Esophagus muscularis mucosa (tissue), 4 donors: Measurements from ENCODE around the gene ZRANB3. TPM values are rescaled to one million over a fixed set of nuclear protein-coding genes. Genes with fewer than 3 reads are reported as not detected.

ENCODE experiments used
- DNase-seq: peaks from one replicate; pipeline ENCODE4 v3.0.0-alpha.2; 2017; ENCODE audit errors: extremely low spot score
- H3K27ac ChIP-seq, 4 donors: fragments of 200-600 bp; sonication (generic); replicated peaks in 1 of 4; 1 replicate in 3 of 4; 2 replicates in 1 of 4; pipeline ENCODE4 v1.5.1; 2016 to 2019; ENCODE audit warnings: mild to moderate bottlenecking in 1 of 4
- H3K27me3 ChIP-seq, 4 donors: fragments of 200-600 bp; sonication (generic); one replicate each; pipeline versions ENCODE4 v1.5.1 to v1.6.0; 2016 to 2019
- H3K36me3 ChIP-seq, 4 donors: fragments of 200-600 bp; sonication (generic); one replicate each; pipeline ENCODE4 v1.5.1; 2016 to 2019
- H3K4me1 ChIP-seq, 4 donors: fragments of 200-600 bp; sonication (generic); one replicate each; pipeline ENCODE4 v1.5.1; 2016 to 2019
- H3K4me3 ChIP-seq, 4 donors: fragments of 200-600 bp; sonication (generic); 1 replicate in 2 of 4; 2 replicates in 2 of 4; pipeline ENCODE4 v1.5.1; 2016 to 2019; ENCODE audit warnings: mild to moderate bottlenecking in 4 of 4, moderate library complexity in 1 of 4
- H3K9me3 ChIP-seq, 4 donors: fragments of 200-600 bp; sonication (generic); 1 replicate in 3 of 4; 2 replicates in 1 of 4; pipeline ENCODE4 v1.5.1; 2016 to 2019
- EP300 ChIP-seq: sonication (generic); formaldehyde crosslinking; IDR thresholded peaks from one replicate; pipeline ENCODE4 v1.6.1; 2017; ENCODE audit warnings: antibody characterized with exemption
- POLR2A ChIP-seq: fragments of 450-650 bp; IDR thresholded peaks from one replicate; pipeline ENCODE4 v1.6.1; 2017; ENCODE audit warnings: antibody characterized with exemption, moderate library complexity, mild to moderate bottlenecking, low read depth
- POLR2AphosphoS5 ChIP-seq, 2 donors: sonication (generic); formaldehyde crosslinking; IDR thresholded peaks; one replicate each; pipeline ENCODE4 v1.6.1; 2017; ENCODE audit warnings: antibody characterized with exemption in 2 of 2
- WGBS: methylation state at CpG from one replicate; pipeline ENCODE4 v1.1.5; 2018; 5-methylcytosine and 5-hydroxymethylcytosine counted together
- intact Hi-C: fragments of 100-400 bp; cut with DNase I; formaldehyde crosslinking; loops from one replicate; pipeline ENCODE4 v1.15.1; 2023
- total RNA-seq, 4 donors: library from RNA; depleted of rRNA; stranded (reverse); fragments of >200 nt; gene quantifications; one replicate each; pipeline versions ENCODE4 v1.1.0 to v1.2.1, GENCODE V29; 2016
- TF ChIP-seq, protein P1 (sequence below), 3 experiments: fragments of 200-600 bp in 2 of 3; fragments of 450-650 bp in 1 of 3; sonication (generic) in 2 of 3; IDR thresholded peaks; one replicate each; pipeline ENCODE4 v1.5.1; 2017 to 2019; ENCODE audit warnings: antibody characterized with exemption in 3 of 3, mild to moderate bottlenecking in 2 of 3, moderate library complexity in 1 of 3

Gene ZRANB3
- total RNA-seq, 4 donors from 2014 or later, result 1.8 to 4.6 (median 2.9) TPM

DNA sequence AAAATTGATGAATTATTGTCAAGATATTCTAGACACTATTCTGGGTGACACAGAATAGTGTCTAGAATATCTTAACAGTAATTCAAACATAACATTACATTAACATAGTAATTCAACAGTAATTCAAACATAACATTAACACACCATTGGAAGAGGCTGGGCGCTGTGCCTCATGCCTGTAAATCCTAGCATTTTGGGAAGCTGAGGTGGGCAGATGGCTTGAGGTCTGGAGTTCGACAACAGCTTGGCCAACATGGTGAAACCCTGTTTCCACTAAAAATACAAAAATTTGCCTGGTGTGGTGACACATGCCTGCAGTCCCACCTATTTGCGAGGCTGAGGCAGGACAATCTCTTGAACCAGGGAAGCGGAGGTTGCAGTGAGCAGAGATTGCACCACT lies 195.8 kb downstream of the ZRANB3 start:
- TF ChIP-seq POLR2AphosphoS5 (IDR thresholded peaks at IDR 0.05), result no peak
- TF ChIP-seq EP300, result no peak
- no peak for DNase-seq
- H3K4me1 ChIP-seq, result no peaks in the 10 kb centered on the region
- intact Hi-C loops, result no loop called here
- WGBS, result 95% methylated on average over 4 of the region's 4 CpGs
- no peak overlapping the region for H3K4me3 ChIP-seq
- H3K27ac ChIP-seq, result no peak overlapping the region
- H3K9me3 ChIP-seq, result no peaks in the 10 kb centered on the region
- no peaks in the 10 kb centered on the region for H3K27me3 ChIP-seq
- H3K36me3 ChIP-seq, result no peaks in the 10 kb centered on the region

DNA sequence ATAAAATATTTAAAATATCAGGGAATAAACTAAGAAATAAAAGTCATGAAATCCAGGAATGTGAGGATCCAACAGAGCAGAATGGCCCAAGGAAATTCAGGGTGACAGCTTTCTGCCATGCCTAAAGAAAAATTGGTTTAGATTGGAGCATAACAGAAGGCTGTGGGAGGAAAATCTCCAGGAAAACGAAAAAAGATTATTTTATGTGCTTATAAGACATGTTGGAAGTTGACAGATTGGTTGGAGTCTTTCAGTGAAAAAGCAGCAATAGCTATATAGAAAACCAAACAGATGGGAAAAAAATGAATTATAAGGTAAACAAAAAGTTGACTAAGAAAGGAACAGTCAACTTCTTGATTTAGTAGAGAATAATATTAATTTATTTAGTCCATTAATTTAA lies 203.9 kb downstream of the ZRANB3 start:
- DNase-seq, result no peak
- intact Hi-C loops, result no loop called here
- Histone ChIP-seq H3K36me3 (no peaks in the 10 kb centered on the region), H3K4me3 (no peak overlapping the region), H3K9me3 (peaks cover 0 to 42% (median 8%) of the 10 kb centered on the region in 4 donors), H3K27me3 (no peaks in the 10 kb centered on the region), H3K27ac (no peak overlapping the region), H3K4me1 (no peaks in the 10 kb centered on the region)
- TF ChIP-seq EP300, result no peak
- TF ChIP-seq POLR2AphosphoS5 (IDR thresholded peaks at IDR 0.05), result no peak
- TF ChIP-seq, protein P1, sequence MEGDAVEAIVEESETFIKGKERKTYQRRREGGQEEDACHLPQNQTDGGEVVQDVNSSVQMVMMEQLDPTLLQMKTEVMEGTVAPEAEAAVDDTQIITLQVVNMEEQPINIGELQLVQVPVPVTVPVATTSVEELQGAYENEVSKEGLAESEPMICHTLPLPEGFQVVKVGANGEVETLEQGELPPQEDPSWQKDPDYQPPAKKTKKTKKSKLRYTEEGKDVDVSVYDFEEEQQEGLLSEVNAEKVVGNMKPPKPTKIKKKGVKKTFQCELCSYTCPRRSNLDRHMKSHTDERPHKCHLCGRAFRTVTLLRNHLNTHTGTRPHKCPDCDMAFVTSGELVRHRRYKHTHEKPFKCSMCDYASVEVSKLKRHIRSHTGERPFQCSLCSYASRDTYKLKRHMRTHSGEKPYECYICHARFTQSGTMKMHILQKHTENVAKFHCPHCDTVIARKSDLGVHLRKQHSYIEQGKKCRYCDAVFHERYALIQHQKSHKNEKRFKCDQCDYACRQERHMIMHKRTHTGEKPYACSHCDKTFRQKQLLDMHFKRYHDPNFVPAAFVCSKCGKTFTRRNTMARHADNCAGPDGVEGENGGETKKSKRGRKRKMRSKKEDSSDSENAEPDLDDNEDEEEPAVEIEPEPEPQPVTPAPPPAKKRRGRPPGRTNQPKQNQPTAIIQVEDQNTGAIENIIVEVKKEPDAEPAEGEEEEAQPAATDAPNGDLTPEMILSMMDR (IDR thresholded peaks at IDR 0.05), result no peak
- no peak for TF ChIP-seq POLR2A
- 53% methylated on average over 1 of the region's 1 CpG for WGBS

DNA sequence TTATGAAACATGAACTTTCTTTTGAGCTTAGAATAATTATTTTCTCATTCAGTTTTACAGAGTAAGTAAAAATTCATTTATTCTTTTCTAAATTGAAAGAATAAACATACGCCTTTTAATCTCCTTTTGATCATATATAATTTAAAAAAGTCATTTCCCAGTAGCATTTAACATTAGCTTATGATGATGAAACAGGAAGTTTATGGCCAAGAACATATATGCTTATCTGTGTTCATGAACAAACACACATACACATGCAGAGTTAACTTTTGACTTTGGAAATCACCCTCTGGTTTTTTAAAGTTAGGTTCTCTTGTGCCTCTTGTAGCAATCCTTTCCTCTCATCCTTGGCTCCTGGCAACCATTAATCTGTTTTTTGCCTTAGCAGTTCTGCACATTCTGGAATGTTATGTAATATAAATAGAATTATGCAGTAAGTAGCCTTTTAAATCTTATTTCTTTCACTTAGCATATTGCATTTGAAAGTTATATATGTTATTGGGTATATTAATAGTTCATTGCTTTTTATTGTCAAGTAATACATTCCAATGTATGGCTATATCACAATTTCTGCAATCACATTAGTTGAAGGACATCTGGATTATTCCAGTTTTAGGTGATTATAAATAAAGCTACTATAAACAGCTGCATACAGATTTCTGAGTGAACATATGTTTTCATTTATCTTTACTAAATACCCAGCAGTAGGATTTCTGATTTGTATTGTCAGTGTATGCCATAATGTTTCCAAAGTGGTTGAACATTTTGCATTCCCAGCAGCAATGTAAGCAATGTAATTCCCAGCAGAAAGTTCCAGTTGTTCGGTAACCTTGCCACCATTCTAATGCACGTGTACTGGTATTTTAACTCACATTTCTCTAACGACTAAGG lies 210.3 kb downstream of the ZRANB3 start:
- Histone ChIP-seq H3K36me3 (no peaks in the 10 kb centered on the region), H3K4me1 (no peaks in the 10 kb centered on the region), H3K27me3 (no peaks in the 10 kb centered on the region), H3K4me3 (no peak overlapping the region), H3K9me3 (peaks cover 0 to 14% (median 3%) of the 10 kb centered on the region in 4 donors), H3K27ac (no peak overlapping the region)
- intact Hi-C loops, result no loop called here
- WGBS, result 76% methylated on average over 4 of the region's 4 CpGs
- DNase-seq, result no peak
- TF ChIP-seq, protein P1 (IDR thresholded peaks at IDR 0.05), result no peak
- TF ChIP-seq POLR2A, result no peak
- TF ChIP-seq POLR2AphosphoS5 (IDR thresholded peaks at IDR 0.05), result no peak

DNA sequence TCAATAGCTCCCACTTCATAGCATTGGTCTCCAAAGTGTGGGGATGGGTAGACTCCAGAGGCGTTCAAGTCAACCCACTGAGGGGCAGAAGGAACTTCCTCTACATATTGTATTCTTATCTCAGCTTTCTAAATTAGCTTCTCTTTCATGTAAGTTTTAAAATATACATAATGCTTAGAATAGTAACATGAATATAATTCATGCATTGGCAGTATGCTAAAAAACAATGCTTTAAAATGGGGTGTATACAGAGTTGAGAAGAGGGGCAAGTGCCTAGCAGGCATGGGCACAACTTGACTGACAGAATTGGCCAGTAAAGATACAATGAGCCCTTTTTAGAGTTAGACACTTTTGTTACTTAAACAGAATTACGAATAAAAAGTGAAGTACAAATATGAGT lies 212.2 kb downstream of the ZRANB3 start:
- 85% methylated on average over 2 of the region's 2 CpGs for WGBS

DNA sequence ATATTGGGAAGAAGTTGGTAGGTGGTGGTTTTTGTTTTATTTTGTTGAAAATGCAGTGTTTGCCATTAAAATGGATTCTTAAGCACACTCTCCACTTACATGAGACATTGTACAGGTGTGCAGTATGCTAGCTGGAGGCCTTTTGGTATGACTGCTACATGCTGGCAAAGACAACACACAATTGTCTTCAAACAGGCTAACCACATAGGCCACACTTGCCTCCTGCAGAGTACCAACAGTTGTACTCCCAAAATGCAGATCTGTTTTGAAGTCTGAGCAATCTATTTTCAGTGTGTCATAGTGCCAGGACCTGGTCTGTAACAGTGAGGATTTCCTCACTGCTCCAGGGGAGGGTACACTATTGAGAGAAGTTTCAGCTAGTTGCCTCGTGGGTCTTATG lies 213.6 kb downstream of the ZRANB3 start:
- Histone ChIP-seq H3K27ac (no peak overlapping the region), H3K36me3 (peaks cover 0 to 3% (median 0%) of the 10 kb centered on the region in 4 donors), H3K9me3 (peaks cover 0 to 2% (median 0%) of the 10 kb centered on the region in 4 donors), H3K4me1 (no peaks in the 10 kb centered on the region), H3K4me3 (no peak overlapping the region), H3K27me3 (no peaks in the 10 kb centered on the region)
- 75% methylated on average over 1 of the region's 1 CpG for whole genome bisulfite sequencing
- DNase-seq, result no peak
- TF ChIP-seq POLR2A, result no peak
- no peak for TF ChIP-seq POLR2AphosphoS5 (IDR thresholded peaks at IDR 0.05)
- no peak for TF ChIP-seq EP300
- TF ChIP-seq, protein P1 (IDR thresholded peaks at IDR 0.05), result no peak
- intact Hi-C loops, result no loop called here

More for the DNA sequence above, 212.2 kb downstream of the ZRANB3 start:
- DNase-seq, result no peak
- H3K27me3 ChIP-seq, result no peaks in the 10 kb centered on the region
- H3K9me3 ChIP-seq, result peaks cover 0 to 7% (median 3%) of the 10 kb centered on the region in 4 donors
- no peaks in the 10 kb centered on the region for H3K4me1 ChIP-seq
- intact Hi-C loops, result no loop called here
- no peak overlapping the region for H3K27ac ChIP-seq
- H3K36me3 ChIP-seq, result no peaks in the 10 kb centered on the region
- H3K4me3 ChIP-seq, result no peak overlapping the region
- TF ChIP-seq POLR2A, result no peak
